ENCODE data around the gene OR11L1. TPM values are rescaled to one million over a fixed set of nuclear protein-coding genes. Genes with fewer than 3 reads are reported as not detected.

Gene OR11L1
- total RNA-seq, 1 donor from 2014 or later, result not detected

GRCh38 chr1:247840818-247841217 lies 878 bp downstream of the OR11L1 start:
- no peak for DNase-seq (ENCODE audit: low spot score, unreplicated experiment)
- H3K9me3 Mint-ChIP-seq (ENCODE audit: low read depth), result peaks cover 14% of the 10 kb centered on the region
- TF ChIP-seq, protein P1, sequence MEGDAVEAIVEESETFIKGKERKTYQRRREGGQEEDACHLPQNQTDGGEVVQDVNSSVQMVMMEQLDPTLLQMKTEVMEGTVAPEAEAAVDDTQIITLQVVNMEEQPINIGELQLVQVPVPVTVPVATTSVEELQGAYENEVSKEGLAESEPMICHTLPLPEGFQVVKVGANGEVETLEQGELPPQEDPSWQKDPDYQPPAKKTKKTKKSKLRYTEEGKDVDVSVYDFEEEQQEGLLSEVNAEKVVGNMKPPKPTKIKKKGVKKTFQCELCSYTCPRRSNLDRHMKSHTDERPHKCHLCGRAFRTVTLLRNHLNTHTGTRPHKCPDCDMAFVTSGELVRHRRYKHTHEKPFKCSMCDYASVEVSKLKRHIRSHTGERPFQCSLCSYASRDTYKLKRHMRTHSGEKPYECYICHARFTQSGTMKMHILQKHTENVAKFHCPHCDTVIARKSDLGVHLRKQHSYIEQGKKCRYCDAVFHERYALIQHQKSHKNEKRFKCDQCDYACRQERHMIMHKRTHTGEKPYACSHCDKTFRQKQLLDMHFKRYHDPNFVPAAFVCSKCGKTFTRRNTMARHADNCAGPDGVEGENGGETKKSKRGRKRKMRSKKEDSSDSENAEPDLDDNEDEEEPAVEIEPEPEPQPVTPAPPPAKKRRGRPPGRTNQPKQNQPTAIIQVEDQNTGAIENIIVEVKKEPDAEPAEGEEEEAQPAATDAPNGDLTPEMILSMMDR (IDR thresholded peaks at IDR 0.05; ENCODE audit: unreplicated experiment), result no peak
- H3K27me3 Mint-ChIP-seq, result no peaks in the 10 kb centered on the region
- H3K4me1 Mint-ChIP-seq (ENCODE audit: low read depth), result no peaks in the 10 kb centered on the region
- H3K27ac Mint-ChIP-seq, result peak overlapping the region; percentile 65
- H3K36me3 Mint-ChIP-seq (ENCODE audit: insufficient read depth), result no peaks in the 10 kb centered on the region
- H3K4me3 Mint-ChIP-seq (ENCODE audit: low read depth), result no peak overlapping the region

GRCh38 chr1:247833601-247834000 lies 8.1 kb downstream of the OR11L1 start:
- no peak overlapping the region for H3K4me3 Mint-ChIP-seq (ENCODE audit: low read depth)
- no peaks in the 10 kb centered on the region for H3K36me3 Mint-ChIP-seq (ENCODE audit: insufficient read depth)
- TF ChIP-seq, protein P1 (IDR thresholded peaks at IDR 0.05; ENCODE audit: unreplicated experiment), result no peak
- H3K9me3 Mint-ChIP-seq (ENCODE audit: low read depth), result peaks cover 18% of the 10 kb centered on the region
- H3K27ac Mint-ChIP-seq, result no peak overlapping the region
- H3K4me1 Mint-ChIP-seq (ENCODE audit: low read depth), result no peaks in the 10 kb centered on the region
- no peaks in the 10 kb centered on the region for H3K27me3 Mint-ChIP-seq
- DNase-seq (ENCODE audit: low spot score, unreplicated experiment), result no peak

- Mint-ChIP-seq H3K4me3 (ENCODE audit: low read depth) (no peak overlapping the region), H3K27ac (no peak overlapping the region), H3K36me3 (ENCODE audit: insufficient read depth) (no peaks in the 10 kb centered on the region), H3K27me3 (no peaks in the 10 kb centered on the region), H3K4me1 (ENCODE audit: low read depth) (no peaks in the 10 kb centered on the region), H3K9me3 (ENCODE audit: low read depth) (peaks cover 11% of the 10 kb centered on the region)
- DNase-seq (ENCODE audit: low spot score, unreplicated experiment), result no peak
- TF ChIP-seq, protein P1 (IDR thresholded peaks at IDR 0.05; ENCODE audit: unreplicated experiment), result no peak
These were observed 12.0 kb downstream of the OR11L1 start for GRCh38 chr1:247829656-247830055.

GRCh38 chr1:247825362-247825761 lies 16.3 kb downstream of the OR11L1 start:
- TF ChIP-seq, protein P1 (IDR thresholded peaks at IDR 0.05; ENCODE audit: unreplicated experiment), result no peak
- DNase-seq (ENCODE audit: low spot score, unreplicated experiment), result no peak
- Mint-ChIP-seq H3K36me3 (ENCODE audit: insufficient read depth) (no peaks in the 10 kb centered on the region), H3K4me1 (ENCODE audit: low read depth) (no peaks in the 10 kb centered on the region), H3K4me3 (ENCODE audit: low read depth) (no peak overlapping the region), H3K9me3 (ENCODE audit: low read depth) (peaks cover 9% of the 10 kb centered on the region), H3K27ac (no peak overlapping the region), H3K27me3 (no peaks in the 10 kb centered on the region)

GRCh38 chr1:247824023-247824422 lies 17.7 kb downstream of the OR11L1 start, which contains the start of gene OR14A16:
Gene OR14A16 (minus strand): TSS chr1:247824119. CDS start chr1:247815729, 8,390 bp downstream.
- TF ChIP-seq, protein P1 (IDR thresholded peaks at IDR 0.05; ENCODE audit: unreplicated experiment), result no peak
- Mint-ChIP-seq H3K9me3 (ENCODE audit: low read depth) (peaks cover 15% of the 10 kb centered on the region), H3K4me3 (ENCODE audit: low read depth) (no peak within 1 kb of the TSS)

More at GRCh38 chr1:247824023-247824422, 17.7 kb downstream of the OR11L1 start, which contains the start of gene OR14A16:
- no peak for DNase-seq (ENCODE audit: low spot score, unreplicated experiment)
- Mint-ChIP-seq H3K27ac (no peak within 1 kb of the TSS), H3K27me3 (no peaks in the 10 kb centered on the region), H3K36me3 (ENCODE audit: insufficient read depth) (no peaks in the 10 kb centered on the region), H3K4me1 (ENCODE audit: low read depth) (no peaks in the 10 kb centered on the region)
